ENCODE data around the gene ACADS. TPM values are rescaled to one million over a fixed set of nuclear protein-coding genes. Genes with fewer than 3 reads are reported as not detected.

Gene ACADS
- polyA plus RNA-seq, 2 of the 4 experiments (the other 2 are of a cell fraction) = 7.9 to 9.3 TPM

- ATAC-seq (no peak), FAIRE-seq (no peak), DNase-seq (ENCODE audit: low read depth in 1 of 2, low spot score in 1 of 2) (no peak)
- Histone ChIP-seq H3K27ac (no peak overlapping the region), H3K4me3 (no peak overlapping the region), H3K4me1 (no peaks in the 10 kb centered on the region), H3K4me2 (no peak overlapping the region), H3K9me3 (no peaks in the 10 kb centered on the region)
- WGBS (ENCODE audit: missing lambda C conversion rate) = 87% methylated on average over 21 of the region's 21 CpGs
- TF ChIP-seq HES2 (IDR thresholded peaks at IDR 0.05) (no peak), ZNF302 (CRISPR knock-in tag; IDR thresholded peaks at IDR 0.05) (no peak), RNF2 (IDR thresholded peaks at IDR 0.05; ENCODE audit: borderline replicate concordance, low read depth) (no peak), BHLHE40 (IDR thresholded peaks at IDR 0.05; ENCODE audit: low read depth, low read length) (no peak), NR3C1 (IDR thresholded peaks at IDR 0.05) (no peak), CTCF (IDR thresholded peaks at IDR 0.05) (no peak), USF2 (IDR thresholded peaks at IDR 0.05) (no peak), CEBPB (IDR thresholded peaks at IDR 0.05) (no peak)
- ChIA-PET CTCF (interaction anchor here (1.5 kb wide), 1 partner anchor 114 kb away, joined by 3 read pairs; no protein-coding TSS in a partner anchor), POLR2A (no interaction called here)
These were observed 35.0 kb downstream of the ACADS start for GRCh38 chr12:120760349-120761254.

GRCh38 chr12:120761519-120761934 lies 35.9 kb downstream of the ACADS start:
- H3K9me3 ChIP-seq = no peaks in the 10 kb centered on the region
- H3K27ac ChIP-seq = no peak overlapping the region
- H3K4me3 ChIP-seq = no peak overlapping the region
- TF ChIP-seq HOXB5 (CRISPR knock-in tag; IDR thresholded peaks at IDR 0.05) (no peak), HES2 (IDR thresholded peaks at IDR 0.05) (no peak), HMGXB4 (CRISPR knock-in tag; IDR thresholded peaks at IDR 0.05; ENCODE audit: borderline replicate concordance) (no peak), HOXA7 (CRISPR knock-in tag; IDR thresholded peaks at IDR 0.05) (no peak), EHMT2 (IDR thresholded peaks at IDR 0.05; ENCODE audit: low read depth) (no peak), RNF2 (IDR thresholded peaks at IDR 0.05; ENCODE audit: borderline replicate concordance, low read depth) (no peak)
- CTCF ChIA-PET = interaction anchor here (0.7 to 1.5 kb wide), 5 partner anchors 17 to 205 kb away, joined by 3 read pairs; no protein-coding TSS in a partner anchor
- WGBS (ENCODE audit: missing lambda C conversion rate) = 91% methylated on average over 9 of the region's 9 CpGs
- H3K4me2 ChIP-seq = no peak overlapping the region
- ATAC-seq (no peak), DNase-seq (ENCODE audit: low read depth in 1 of 2, low spot score in 1 of 2) (no peak), FAIRE-seq (no peak)
- H3K4me1 ChIP-seq = no peaks in the 10 kb centered on the region
- POLR2A ChIA-PET = no interaction called here

- WGBS (ENCODE audit: missing lambda C conversion rate) = 94% methylated on average over 6 of the region's 6 CpGs
- Histone ChIP-seq H3K4me2 (no peak overlapping the region), H3K4me3 (no peak overlapping the region), H3K4me1 (no peaks in the 10 kb centered on the region), H3K9me3 (no peaks in the 10 kb centered on the region), H3K27ac (no peak overlapping the region)
- FAIRE-seq (no peak), ATAC-seq (no peak), DNase-seq (ENCODE audit: low read depth in 1 of 2, low spot score in 1 of 2) (no peak)
- CTCF ChIA-PET = interaction anchor here (0.7 to 1.5 kb wide), 5 partner anchors 16 to 204 kb away, joined by 3 read pairs; no protein-coding TSS in a partner anchor
- POLR2A ChIA-PET = no interaction called here
- TF ChIP-seq EHMT2 (IDR thresholded peaks at IDR 0.05; ENCODE audit: low read depth) = no peak
- TF ChIP-seq ATOH8 (CRISPR knock-in tag; IDR thresholded peaks at IDR 0.05; ENCODE audit: low read depth) = no peak
- TF ChIP-seq ZSCAN20 (CRISPR knock-in tag; IDR thresholded peaks at IDR 0.05) = no peak
- TF ChIP-seq POLR2AphosphoS2 (conservative IDR thresholded peaks at IDR 0.05; ENCODE audit: low read length) = no peak
- no peak for TF ChIP-seq KDM1A (IDR thresholded peaks at IDR 0.05; ENCODE audit: low read depth)
- TF ChIP-seq ELK1 (IDR thresholded peaks at IDR 0.05; ENCODE audit: low read depth, low read length) = no peak
- TF ChIP-seq CTCF (IDR thresholded peaks at IDR 0.05) = no peak
- TF ChIP-seq ESRRA (IDR thresholded peaks at IDR 0.05; ENCODE audit: borderline replicate concordance, low read length) = no peak
- no peak for TF ChIP-seq HEYL (CRISPR knock-in tag; IDR thresholded peaks at IDR 0.05)
- no peak for TF ChIP-seq HES2 (IDR thresholded peaks at IDR 0.05)
These were observed 36.5 kb downstream of the ACADS start for GRCh38 chr12:120762086-120762485.

All from A549 (cell line).